Measurements from ENCODE around the gene LRP1-AS.

DNA sequence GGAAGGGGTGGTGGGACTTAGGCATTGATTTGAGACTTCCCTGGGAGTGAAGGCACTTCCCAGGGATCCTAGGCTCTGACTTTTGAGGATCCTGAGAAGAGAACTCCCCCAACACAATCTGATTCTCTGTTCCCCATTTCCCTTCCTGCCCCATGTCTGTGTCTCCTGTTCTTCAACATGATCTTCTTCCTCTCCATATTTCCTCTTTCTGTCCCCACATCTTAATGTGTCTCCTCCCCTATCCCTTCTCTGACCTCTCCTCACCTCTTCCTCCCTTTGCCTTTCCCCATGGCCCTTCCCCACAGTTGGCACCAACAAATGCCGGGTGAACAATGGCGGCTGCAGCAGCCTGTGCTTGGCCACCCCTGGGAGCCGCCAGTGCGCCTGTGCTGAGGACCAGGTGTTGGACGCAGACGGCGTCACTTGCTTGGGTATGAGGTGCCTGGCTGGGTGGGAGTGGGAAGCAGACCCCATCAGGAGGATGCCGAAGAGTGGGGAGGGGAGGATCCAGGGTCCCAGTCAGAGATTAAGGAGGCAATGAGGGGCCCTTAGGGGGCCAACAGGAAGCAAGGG lies 15.2 kb upstream of the LRP1-AS start:
- TF ChIP-seq, protein P1, sequence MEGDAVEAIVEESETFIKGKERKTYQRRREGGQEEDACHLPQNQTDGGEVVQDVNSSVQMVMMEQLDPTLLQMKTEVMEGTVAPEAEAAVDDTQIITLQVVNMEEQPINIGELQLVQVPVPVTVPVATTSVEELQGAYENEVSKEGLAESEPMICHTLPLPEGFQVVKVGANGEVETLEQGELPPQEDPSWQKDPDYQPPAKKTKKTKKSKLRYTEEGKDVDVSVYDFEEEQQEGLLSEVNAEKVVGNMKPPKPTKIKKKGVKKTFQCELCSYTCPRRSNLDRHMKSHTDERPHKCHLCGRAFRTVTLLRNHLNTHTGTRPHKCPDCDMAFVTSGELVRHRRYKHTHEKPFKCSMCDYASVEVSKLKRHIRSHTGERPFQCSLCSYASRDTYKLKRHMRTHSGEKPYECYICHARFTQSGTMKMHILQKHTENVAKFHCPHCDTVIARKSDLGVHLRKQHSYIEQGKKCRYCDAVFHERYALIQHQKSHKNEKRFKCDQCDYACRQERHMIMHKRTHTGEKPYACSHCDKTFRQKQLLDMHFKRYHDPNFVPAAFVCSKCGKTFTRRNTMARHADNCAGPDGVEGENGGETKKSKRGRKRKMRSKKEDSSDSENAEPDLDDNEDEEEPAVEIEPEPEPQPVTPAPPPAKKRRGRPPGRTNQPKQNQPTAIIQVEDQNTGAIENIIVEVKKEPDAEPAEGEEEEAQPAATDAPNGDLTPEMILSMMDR (IDR thresholded peaks at IDR 0.05; ENCODE audit: insufficient read depth, low read depth, low read length) = no peak
- no peak for TF ChIP-seq EZH2 (IDR thresholded peaks at IDR 0.05; ENCODE audit: insufficient read depth, low read length)
